Motor neuron (in vitro differentiated cells): Measurements from ENCODE around the gene CSPG4. TPM values are rescaled to one million over a fixed set of nuclear protein-coding genes. Genes with fewer than 3 reads are reported as not detected.
"Not testable (repeated sequence)": the region's sequence is repeated elsewhere in the genome, so short reads cannot be mapped to it uniquely, and the experiment has no call there.

Experiments used
- ATAC-seq, 8 experiments: fragments of 200-7000 bp; cut with Tn5 transposase; replicated peaks in 6 of 8; 2 replicates each; pipeline ENCODE4 v1.8.0; 2021; ENCODE audit warnings: mild to moderate bottlenecking in 8 of 8, moderate library complexity in 8 of 8
- H3K27ac ChIP-seq, 2 donors: fragments of 250-450 bp; sonication (Bioruptor Pico); 2 replicates each; pipeline ENCODE4 v1.9.0; 2021; ENCODE audit warnings: antibody characterized with exemption in 2 of 2, mild to moderate bottlenecking in 2 of 2, moderate library complexity in 1 of 2
- H3K4me1 ChIP-seq, 2 donors: fragments of 250-450 bp; sonication (Bioruptor Pico); replicated peaks in 1 of 2; 2 replicates each; pipeline ENCODE4 v1.6.1; 2021; ENCODE audit warnings: antibody characterized with exemption in 2 of 2, mild to moderate bottlenecking in 2 of 2, moderate library complexity in 1 of 2
- H3K4me3 ChIP-seq, 5 donors: fragments of 250-450 bp; sonication (Bioruptor Pico); 2 replicates each; pipeline ENCODE4 v1.9.0; 2021; ENCODE audit warnings: antibody characterized with exemption in 5 of 5, mild to moderate bottlenecking in 5 of 5, moderate library complexity in 4 of 5
- WGBS, 10 experiments: fragments of 450-650 bp; shearing (Covaris generic); methylation state at CpG; one replicate each; pipeline ENCODE4 v1.0.0; 2022; 5-methylcytosine and 5-hydroxymethylcytosine counted together
- in situ Hi-C, 9 experiments: fragments of 400-800 bp; cut with MboI; loops; one replicate each; pipeline ENCODE4 v1.15.0; 2021; ENCODE audit warnings: low sequenced_read_pairs in 9 of 9, low pct_unique_long_range_greater_than_20kb in 2 of 9; ENCODE audit not compliant: unreplicated experiment in 9 of 9
- total RNA-seq, 8 experiments: library from RNA; unstranded; fragments of 300-600 nt; gene quantifications; 2 replicates each; pipeline versions ENCODE4 v1.2.3 to v1.2.4, GENCODE V29; 2022

The CSPG4 gene
- total RNA-seq, 8 experiments from 2014 or later: 0.05 to 5.5 (median 1.1) TPM

DNA sequence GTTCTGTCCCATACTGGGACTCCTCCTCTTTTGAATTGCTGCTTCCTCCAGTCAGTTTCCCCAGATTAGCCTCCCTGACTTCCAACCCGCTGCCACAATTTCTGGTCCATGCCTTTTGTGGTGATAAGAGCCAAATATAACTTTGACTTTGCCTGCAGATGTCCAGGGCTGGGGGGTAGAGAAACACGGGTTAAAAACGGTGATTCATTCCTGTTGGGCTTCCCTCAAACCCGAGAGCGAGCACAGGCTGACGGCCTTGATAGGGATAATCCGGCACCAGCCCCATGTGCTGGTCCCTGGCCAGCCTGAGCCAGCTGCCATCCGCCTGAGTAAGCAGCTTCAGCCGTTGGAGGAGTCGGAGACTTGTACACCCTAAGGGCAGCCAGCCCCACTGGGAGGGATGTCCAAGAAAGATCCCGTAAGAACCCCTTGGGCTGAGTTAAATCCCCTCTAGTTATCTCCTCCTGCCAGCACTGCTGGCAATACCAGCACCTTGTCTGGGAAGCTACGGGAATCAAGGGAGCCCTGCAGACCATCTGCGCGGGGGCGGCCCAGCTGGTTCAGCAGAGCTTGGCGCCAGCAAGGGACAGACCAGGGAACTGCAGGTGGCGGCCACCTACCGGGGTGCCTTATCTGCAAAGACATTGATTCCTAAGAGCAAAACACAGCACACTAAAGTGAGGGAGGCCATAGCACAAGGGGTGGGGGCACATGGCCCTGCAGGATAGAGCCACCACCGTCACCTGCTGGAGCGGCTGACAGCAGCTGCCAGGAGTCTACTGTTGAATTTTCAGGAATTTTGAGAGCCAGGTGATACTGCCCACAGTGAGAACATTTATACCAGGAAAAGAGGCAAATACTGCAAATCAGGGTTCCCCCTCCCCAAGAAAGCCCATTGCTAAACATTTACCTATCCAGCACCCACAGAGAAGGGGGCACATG, 18.1 kb downstream of the CSPG4 start:
- Histone ChIP-seq H3K27ac (peak overlapping the region in 1 of 2 donors; percentile 51), H3K4me1 (peaks cover 7 to 22% of the 10 kb centered on the region in 2 donors), H3K4me3 (no peak overlapping the region)
- 0 to 100% (median 43%) methylated on average over 1 to 5 of the region's 20 CpGs; no CpG with 5 or more reads in 2 of the 10 experiments for WGBS, 10 experiments
- peak; percentile 75 to 94 (median 86) for ATAC-seq
- in situ Hi-C loops: loop anchor here in 3 of 9 experiments (10.0 to 25.0 kb wide), 2 partner anchors 110 to 118 kb away; no protein-coding TSS in a partner anchor

DNA sequence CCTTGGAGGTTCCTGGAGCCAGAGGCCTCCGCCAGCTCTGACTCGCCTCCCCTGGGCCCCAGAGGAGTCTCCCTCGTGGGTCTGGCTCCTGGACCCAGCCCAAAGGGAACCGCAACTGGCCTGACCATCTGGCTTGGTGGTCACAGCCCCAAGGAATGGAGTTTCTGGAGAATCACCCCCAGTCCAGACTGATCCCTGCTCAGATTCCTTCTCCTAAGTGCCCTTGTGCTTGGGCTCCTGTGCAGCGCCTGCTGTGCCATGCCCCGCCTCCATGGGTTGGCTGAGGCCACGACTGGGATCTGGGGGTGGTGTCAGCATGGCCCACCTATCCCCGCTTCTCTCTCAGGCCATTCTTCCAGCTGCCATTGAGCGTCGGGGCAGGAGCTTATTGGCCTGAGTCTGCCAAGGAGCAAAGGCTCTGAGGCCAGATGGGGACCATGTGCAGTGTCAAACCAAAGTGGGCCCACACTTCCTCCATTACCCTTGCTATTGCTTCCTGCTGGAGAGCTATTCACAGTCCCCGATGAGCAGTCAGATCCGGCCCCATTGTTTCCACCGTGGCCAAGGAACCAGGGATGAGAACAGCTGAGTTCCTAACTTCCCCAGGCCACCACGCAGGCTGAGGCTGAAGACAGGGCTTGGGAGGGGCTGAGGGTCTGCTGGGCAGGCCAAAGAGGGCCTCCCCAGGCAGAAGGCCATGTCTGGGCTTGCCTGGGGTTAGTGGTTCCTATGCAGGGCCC, 19.0 kb downstream of the CSPG4 start:
- no peak overlapping the region for H3K4me3 ChIP-seq
- H3K27ac ChIP-seq: peak overlapping the region in 1 of 2 donors; percentile 51
- peak in 1 of 8 experiments; percentile 16 for ATAC-seq
- WGBS, 10 experiments: 47 to 77% (median 63%) methylated on average over 1 to 5 of the region's 14 CpGs; no CpG with 5 or more reads in 6 of the 10 experiments
- H3K4me1 ChIP-seq: peaks cover 7 to 20% of the 10 kb centered on the region in 2 donors
- in situ Hi-C loops: loop anchor here in 3 of 9 experiments (10.0 to 25.0 kb wide), 2 partner anchors 111 to 119 kb away; no protein-coding TSS in a partner anchor

DNA sequence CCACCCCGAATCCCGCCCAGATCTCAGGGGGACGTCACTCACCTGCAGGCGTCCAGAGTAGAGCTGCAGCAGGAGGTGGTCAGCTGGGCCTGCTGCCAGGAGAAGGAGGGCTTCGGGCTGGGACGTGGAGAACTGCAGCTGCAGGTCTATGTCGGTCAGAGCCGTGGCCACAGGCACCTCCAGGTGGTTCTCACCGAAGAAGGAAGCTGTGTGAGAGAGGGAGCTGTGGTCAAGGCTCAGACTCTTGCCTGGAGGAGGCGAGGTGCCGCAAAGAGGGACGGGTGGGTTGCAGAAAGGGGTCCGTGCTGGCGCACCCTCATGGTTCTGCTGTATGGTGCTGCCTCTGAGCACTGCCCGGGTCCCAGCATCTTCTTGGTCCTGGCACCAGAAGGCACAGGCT, 19.6 kb downstream of the CSPG4 start:
- no CpG with 5 or more reads among the region's 15 CpGs for WGBS, 10 experiments
- H3K4me3 ChIP-seq, H3K27ac ChIP-seq, ATAC-seq: not testable (repeated sequence)
- peaks cover 7 to 20% of the 10 kb centered on the region in 2 donors for H3K4me1 ChIP-seq
- in situ Hi-C loops: loop anchor here in 3 of 9 experiments (10.0 to 25.0 kb wide), 2 partner anchors 112 to 119 kb away; no protein-coding TSS in a partner anchor

DNA sequence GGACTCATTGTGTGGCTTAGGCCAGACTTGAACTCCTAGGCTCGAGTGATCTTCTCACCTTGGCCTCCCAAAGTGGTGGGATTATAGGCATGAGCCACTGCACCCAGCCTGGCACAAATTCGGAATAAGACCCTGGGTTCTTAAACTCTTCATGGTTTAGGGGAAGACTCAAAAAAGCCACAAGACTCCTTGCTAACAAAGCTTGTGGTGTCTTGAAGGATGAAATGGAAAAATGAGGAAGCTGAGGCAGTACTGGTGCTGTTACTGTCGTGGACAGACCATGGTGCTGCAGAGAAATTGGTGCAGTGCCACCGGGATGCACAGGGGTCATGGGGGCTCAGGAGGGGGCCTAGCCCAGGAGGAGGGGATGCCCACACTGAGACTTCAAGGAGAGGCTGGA, 20.3 kb downstream of the CSPG4 start:
- in situ Hi-C loops: loop anchor here in 3 of 9 experiments (10.0 to 25.0 kb wide), 2 partner anchors 112 to 120 kb away; no protein-coding TSS in a partner anchor
- ATAC-seq: not testable (repeated sequence)
- 63 to 83% (median 74%) methylated on average over 1 to 2 of the region's 4 CpGs; no CpG with 5 or more reads in 6 of the 10 experiments for WGBS, 10 experiments

DNA sequence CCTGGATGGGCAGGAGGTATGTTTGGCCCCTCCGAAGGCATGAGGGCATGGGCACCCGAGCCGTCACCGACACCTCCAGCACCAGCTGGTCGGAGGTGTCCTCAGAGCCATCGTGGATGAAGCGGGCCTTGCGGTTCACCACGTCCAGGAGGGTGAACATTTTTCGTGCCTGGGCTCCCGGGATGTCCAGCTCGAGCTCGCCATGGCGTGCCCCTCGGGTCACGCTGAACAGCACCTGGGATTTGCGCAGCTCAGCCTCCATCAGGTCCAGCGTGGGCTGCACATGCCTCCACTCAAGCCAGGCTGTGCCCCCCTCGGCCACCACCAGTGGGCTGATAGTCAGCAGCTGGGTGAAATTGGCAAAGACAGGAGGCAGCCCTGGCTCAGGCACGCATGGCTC, 23.2 kb downstream of the CSPG4 start:
- not testable (repeated sequence) for ATAC-seq, H3K4me3 ChIP-seq, H3K4me1 ChIP-seq, H3K27ac ChIP-seq
- 63 to 93% (median 82%) methylated on average over 6 to 8 of the region's 20 CpGs; no CpG with 5 or more reads in 7 of the 10 experiments for WGBS, 10 experiments
- in situ Hi-C loops: loop anchor here in 2 of 9 experiments (25.0 kb wide), 1 partner anchor 123 kb away; no protein-coding TSS in a partner anchor

More for the DNA sequence above, 20.3 kb downstream of the CSPG4 start:
- H3K27ac ChIP-seq, H3K4me3 ChIP-seq: not testable (repeated sequence)
- H3K4me1 ChIP-seq: peaks cover 7 to 20% of the 10 kb centered on the region in 2 donors

DNA sequence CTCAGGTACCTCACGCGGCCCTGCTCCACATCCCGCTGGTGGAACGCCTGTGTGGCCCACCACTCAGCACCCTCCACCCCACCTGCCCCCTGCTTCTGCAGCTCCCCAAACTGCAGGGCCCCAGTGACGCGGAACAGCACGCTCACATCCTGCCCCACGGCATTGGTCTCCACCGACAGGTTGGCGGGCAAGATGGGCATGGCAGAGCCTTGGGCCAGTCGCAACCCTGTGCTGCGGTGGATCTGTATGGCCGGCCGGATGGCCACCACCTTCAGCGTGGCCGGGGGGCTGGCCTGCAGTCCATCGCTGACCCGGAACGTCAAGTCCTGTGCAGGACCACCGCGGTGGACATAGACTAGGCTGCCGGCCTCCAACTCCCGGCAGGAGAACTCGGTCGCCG, 23.8 kb downstream of the CSPG4 start:
- no peak for ATAC-seq
- Histone ChIP-seq H3K4me1 (peaks cover 0 to 3% of the 10 kb centered on the region in 2 donors), H3K4me3 (no peak overlapping the region), H3K27ac (no peak overlapping the region)
- 80 to 88% methylated on average over 1 to 5 of the region's 26 CpGs; no CpG with 5 or more reads in 8 of the 10 experiments for WGBS, 10 experiments
- in situ Hi-C loops: loop anchor here in 2 of 9 experiments (25.0 kb wide), 1 partner anchor 123 kb away; no protein-coding TSS in a partner anchor

DNA sequence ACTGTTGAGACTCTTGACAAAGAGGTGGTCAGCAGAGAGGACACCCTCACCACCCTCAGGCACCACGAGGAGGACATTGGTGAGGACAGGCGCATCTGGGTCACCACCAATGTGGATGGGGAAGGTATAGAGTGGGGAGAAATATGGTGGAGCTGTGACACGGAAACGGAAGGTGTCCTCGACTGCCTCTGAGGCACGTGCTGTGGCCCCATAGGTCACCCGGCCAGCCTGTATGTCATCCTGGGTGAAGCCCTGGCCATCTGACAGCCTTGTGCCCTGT, 24.4 kb downstream of the CSPG4 start:
- H3K27ac ChIP-seq: no peak overlapping the region
- H3K4me3 ChIP-seq: no peak overlapping the region
- 80 to 100% (median 91%) methylated on average over 1 to 4 of the region's 7 CpGs; no CpG with 5 or more reads in 7 of the 10 experiments for WGBS, 10 experiments
- no peak for ATAC-seq
- in situ Hi-C loops: loop anchor here in 2 of 9 experiments (25.0 kb wide), 1 partner anchor 124 kb away; no protein-coding TSS in a partner anchor
- peaks cover 3 to 7% of the 10 kb centered on the region in 2 donors for H3K4me1 ChIP-seq

DNA sequence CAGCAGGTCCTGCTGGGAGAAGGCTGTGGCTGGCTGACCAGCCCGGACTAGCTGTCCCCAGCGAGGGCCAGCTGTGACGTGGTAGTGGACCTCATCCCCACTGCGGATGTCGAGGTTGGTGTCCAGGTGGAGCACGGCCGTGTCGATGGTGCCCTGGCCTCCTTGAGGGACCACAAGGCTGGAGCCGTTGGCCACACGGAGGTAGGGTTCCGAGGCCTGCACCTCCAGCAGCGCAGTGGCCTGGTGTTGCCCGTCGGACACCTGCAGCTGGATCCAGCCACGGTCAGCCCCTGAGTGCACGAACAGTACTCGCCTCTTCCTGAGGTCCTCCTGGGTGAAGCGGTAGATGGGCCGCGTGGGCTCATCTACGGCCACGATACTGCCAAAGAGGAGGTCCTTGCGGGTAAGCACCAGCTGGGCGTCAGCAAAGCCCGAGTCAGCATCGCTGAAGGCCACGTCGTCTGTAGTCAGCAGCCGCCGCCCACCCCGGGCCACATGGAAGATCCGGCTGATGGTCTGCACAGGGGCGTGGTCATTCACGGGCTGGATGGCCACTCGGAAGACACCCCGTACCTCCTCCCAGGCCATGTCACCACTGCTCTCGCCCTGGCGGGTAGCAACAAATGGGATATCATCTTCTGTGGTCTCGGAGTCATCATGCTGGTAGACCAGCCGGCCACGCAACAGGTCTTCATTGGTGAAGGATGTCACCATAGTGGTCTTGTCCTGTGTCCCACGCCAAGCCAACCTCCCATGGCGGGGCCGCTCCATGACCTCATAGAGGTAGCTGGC, 25.0 kb downstream of the CSPG4 start:
- H3K4me3 ChIP-seq: no peak overlapping the region
- WGBS, 10 experiments: 60 to 100% (median 90%) methylated on average over 1 to 12 of the region's 44 CpGs; no CpG with 5 or more reads in 4 of the 10 experiments
- no peak overlapping the region for H3K27ac ChIP-seq
- in situ Hi-C loops: loop anchor here in 2 of 9 experiments (25.0 kb wide), 1 partner anchor 125 kb away; no protein-coding TSS in a partner anchor
- ATAC-seq: peak in 1 of 8 experiments; percentile 41
- peaks cover 3 to 7% of the 10 kb centered on the region in 2 donors for H3K4me1 ChIP-seq

DNA sequence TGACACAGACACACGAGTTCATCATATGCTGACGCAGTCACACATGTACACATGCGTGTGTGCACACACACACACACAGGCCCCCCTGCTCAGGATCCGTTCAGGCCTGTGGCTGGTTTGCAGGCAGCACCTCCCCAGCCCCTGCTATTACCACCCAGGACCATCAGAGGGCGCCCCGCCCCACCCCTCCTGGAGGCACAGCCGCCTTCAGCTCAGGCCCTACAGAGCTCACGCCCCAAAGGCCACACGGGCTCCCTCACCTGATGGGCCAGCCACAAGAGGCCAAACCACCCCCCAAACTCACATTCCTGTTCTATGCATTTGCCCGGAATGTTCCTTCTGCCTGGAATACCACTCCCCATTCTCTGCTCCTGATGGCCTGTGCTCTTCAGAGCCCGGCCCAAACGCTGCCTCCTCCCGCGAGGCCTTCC, 26.4 kb downstream of the CSPG4 start:
- peak; percentile 70 to 89 (median 84) for ATAC-seq
- not testable (repeated sequence) for H3K4me1 ChIP-seq, H3K4me3 ChIP-seq, H3K27ac ChIP-seq
- in situ Hi-C loops: loop anchor here in 2 of 9 experiments (25.0 kb wide), 1 partner anchor 126 kb away; no protein-coding TSS in a partner anchor
- no CpG with 5 or more reads among the region's 14 CpGs for WGBS, 10 experiments

DNA sequence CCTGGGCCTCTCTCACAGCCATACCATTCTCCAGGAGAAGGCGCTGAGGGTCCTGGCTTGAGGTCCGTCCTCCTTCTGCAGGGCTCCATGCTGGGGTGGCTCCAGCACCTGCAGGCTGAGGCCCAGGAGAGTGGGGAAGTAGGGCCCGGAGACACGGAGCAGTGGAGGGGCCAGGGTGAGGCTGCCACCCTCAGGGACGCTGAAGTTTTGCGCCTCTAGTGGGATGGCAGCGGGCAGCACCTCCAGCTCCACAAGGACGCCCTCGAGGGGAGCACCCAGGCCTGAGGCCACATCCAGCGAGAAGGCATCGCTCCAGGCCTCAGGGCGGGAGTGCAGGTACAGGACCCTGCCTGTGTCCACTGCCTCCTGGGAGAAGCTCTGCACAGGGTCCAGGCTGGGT, 27.5 kb downstream of the CSPG4 start:
- no peak overlapping the region for H3K4me3 ChIP-seq
- ATAC-seq: no peak
- in situ Hi-C loops: loop anchor here in 2 of 9 experiments (25.0 kb wide), 1 partner anchor 127 kb away; no protein-coding TSS in a partner anchor

DNA sequence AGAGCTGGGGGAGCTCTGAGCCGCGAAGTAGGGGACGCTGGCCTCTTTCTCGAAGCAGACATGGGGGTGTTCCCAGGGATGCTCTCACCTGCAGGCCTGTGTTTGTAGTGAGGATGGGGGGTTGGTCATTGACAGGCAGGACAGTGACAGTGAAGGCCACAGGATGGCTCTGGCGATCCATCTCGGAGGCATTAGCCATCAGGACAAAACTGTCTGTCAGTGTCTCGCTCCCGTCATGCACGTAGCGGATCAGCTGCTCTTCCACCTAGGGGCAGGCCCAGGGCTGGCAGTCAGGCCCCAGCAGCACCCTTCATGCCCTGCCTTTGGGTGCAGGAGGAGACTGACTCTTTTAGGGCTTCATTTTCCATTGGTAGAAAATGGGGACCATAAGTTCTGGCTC, 28.0 kb downstream of the CSPG4 start:
- WGBS, 10 experiments: 72 to 100% (median 97%) methylated on average over 1 to 3 of the region's 10 CpGs; no CpG with 5 or more reads in 4 of the 10 experiments
- no peak overlapping the region for H3K4me3 ChIP-seq
- in situ Hi-C loops: loop anchor here in 2 of 9 experiments (25.0 kb wide), 1 partner anchor 128 kb away; no protein-coding TSS in a partner anchor

More for the DNA sequence above, 27.5 kb downstream of the CSPG4 start:
- no peak overlapping the region for H3K27ac ChIP-seq
- H3K4me1 ChIP-seq: peaks cover 3 to 7% of the 10 kb centered on the region in 2 donors
- WGBS, 10 experiments: 75% methylated on average over 2 of the region's 12 CpGs; no CpG with 5 or more reads in 9 of the 10 experiments

More for the DNA sequence above, 28.0 kb downstream of the CSPG4 start:
- ATAC-seq: no peak
- peaks cover 3 to 7% of the 10 kb centered on the region in 2 donors for H3K4me1 ChIP-seq
- no peak overlapping the region for H3K27ac ChIP-seq
